Parathyroid adenoma (tissue), 2 donors: Measurements from ENCODE around the gene OOSP1.

Experiments
- H2AFZ ChIP-seq: fragments of 300-600 bp; sonication (generic); one replicate; pipeline ENCODE4 v1.7.0; 2017; ENCODE audit warnings: antibody characterized with exemption, mild to moderate bottlenecking
- H3K27ac ChIP-seq: fragments of 300-600 bp; sonication (generic); one replicate; pipeline ENCODE4 v1.7.0; 2017
- H3K27me3 ChIP-seq: fragments of 300-600 bp; sonication (generic); one replicate; pipeline ENCODE4 v1.7.0; 2017; ENCODE audit warnings: low read length; ENCODE audit not compliant: control insufficient read depth, insufficient read depth
- H3K36me3 ChIP-seq: fragments of 300-600 bp; sonication (generic); one replicate; pipeline ENCODE4 v1.7.0; 2017; ENCODE audit warnings: low read length; ENCODE audit not compliant: control insufficient read depth, insufficient read depth
- H3K4me1 ChIP-seq: fragments of 300-600 bp; sonication (generic); one replicate; pipeline ENCODE4 v1.7.0; 2017; ENCODE audit warnings: control low read depth
- H3K4me2 ChIP-seq: fragments of 300-600 bp; sonication (generic); one replicate; pipeline ENCODE4 v1.7.0; 2017; ENCODE audit warnings: low read length
- H3K4me3 ChIP-seq: fragments of 300-600 bp; sonication (generic); one replicate; pipeline ENCODE4 v1.7.0; 2017; ENCODE audit warnings: low read depth, low read length
- H3K79me2 ChIP-seq: fragments of 300-600 bp; sonication (generic); one replicate; pipeline ENCODE4 v1.7.0; 2017; ENCODE audit warnings: control low read depth
- H3K9ac ChIP-seq: fragments of 300-600 bp; sonication (generic); one replicate; pipeline ENCODE4 v1.7.0; 2017; ENCODE audit warnings: mild to moderate bottlenecking
- H3K9me3 ChIP-seq: fragments of 300-600 bp; sonication (generic); one replicate; pipeline ENCODE4 v1.7.0; 2017; ENCODE audit warnings: low read length; ENCODE audit not compliant: control insufficient read depth
- CTCF ChIP-seq: fragments of 300-600 bp; sonication (generic); IDR thresholded peaks from one replicate; pipeline ENCODE4 v1.7.0; 2017; ENCODE audit warnings: antibody characterized with exemption, mild to moderate bottlenecking
- donor health status: primary hyperparathyroidism.

Gene OOSP1

GRCh38 chr11:59984368-59984767, 46.1 kb downstream of the OOSP1 start:
- H3K9ac ChIP-seq, result no peak overlapping the region
- H2AFZ ChIP-seq, result no peak overlapping the region
- no peak overlapping the region for H3K4me3 ChIP-seq
- no peaks in the 10 kb centered on the region for H3K4me1 ChIP-seq
- no peak overlapping the region for H3K4me2 ChIP-seq
- no peak for TF ChIP-seq CTCF
- H3K9me3 ChIP-seq, result no peaks in the 10 kb centered on the region
- no peaks in the 10 kb centered on the region for H3K27me3 ChIP-seq
- no peaks in the 10 kb centered on the region for H3K36me3 ChIP-seq
- no peaks in the 10 kb centered on the region for H3K79me2 ChIP-seq
- H3K27ac ChIP-seq, result no peak overlapping the region

GRCh38 chr11:59990421-59990820, 52.2 kb downstream of the OOSP1 start:
- Histone ChIP-seq H3K9me3 (no peaks in the 10 kb centered on the region), H2AFZ (no peak overlapping the region), H3K4me1 (no peaks in the 10 kb centered on the region), H3K9ac (no peak overlapping the region), H3K4me3 (no peak overlapping the region), H3K79me2 (no peaks in the 10 kb centered on the region), H3K27me3 (no peaks in the 10 kb centered on the region), H3K27ac (no peak overlapping the region), H3K4me2 (no peak overlapping the region), H3K36me3 (no peaks in the 10 kb centered on the region)
- TF ChIP-seq CTCF, result no peak

- no peaks in the 10 kb centered on the region for H3K79me2 ChIP-seq
- no peak overlapping the region for H3K9ac ChIP-seq
- H3K9me3 ChIP-seq, result no peaks in the 10 kb centered on the region
- no peaks in the 10 kb centered on the region for H3K4me1 ChIP-seq
- H2AFZ ChIP-seq, result no peak overlapping the region
- no peak overlapping the region for H3K27ac ChIP-seq
- no peak for TF ChIP-seq CTCF
- H3K36me3 ChIP-seq, result no peaks in the 10 kb centered on the region
- no peak overlapping the region for H3K4me3 ChIP-seq
- no peak overlapping the region for H3K4me2 ChIP-seq
- no peaks in the 10 kb centered on the region for H3K27me3 ChIP-seq
These were observed 54.2 kb downstream of the OOSP1 start for GRCh38 chr11:59992425-59992824.

GRCh38 chr11:59997800-59998199, 59.6 kb downstream of the OOSP1 start:
- Histone ChIP-seq H3K27me3 (no peaks in the 10 kb centered on the region), H2AFZ (no peak overlapping the region), H3K79me2 (no peaks in the 10 kb centered on the region), H3K4me2 (no peak overlapping the region), H3K9ac (no peak overlapping the region), H3K9me3 (no peaks in the 10 kb centered on the region), H3K4me1 (no peaks in the 10 kb centered on the region), H3K27ac (no peak overlapping the region), H3K36me3 (no peaks in the 10 kb centered on the region), H3K4me3 (no peak overlapping the region)
- TF ChIP-seq CTCF, result no peak

- Histone ChIP-seq H3K27me3 (no peaks in the 10 kb centered on the region), H3K36me3 (no peaks in the 10 kb centered on the region), H2AFZ (no peak overlapping the region), H3K4me3 (no peak overlapping the region), H3K4me1 (no peaks in the 10 kb centered on the region), H3K9me3 (no peaks in the 10 kb centered on the region), H3K9ac (no peak overlapping the region), H3K27ac (no peak overlapping the region), H3K79me2 (no peaks in the 10 kb centered on the region), H3K4me2 (no peak overlapping the region)
- TF ChIP-seq CTCF, result no peak
These were observed 61.5 kb downstream of the OOSP1 start for GRCh38 chr11:59999691-60000090.
